ENCODE measurements around the gene THAP5.

Gene THAP5

DNA sequence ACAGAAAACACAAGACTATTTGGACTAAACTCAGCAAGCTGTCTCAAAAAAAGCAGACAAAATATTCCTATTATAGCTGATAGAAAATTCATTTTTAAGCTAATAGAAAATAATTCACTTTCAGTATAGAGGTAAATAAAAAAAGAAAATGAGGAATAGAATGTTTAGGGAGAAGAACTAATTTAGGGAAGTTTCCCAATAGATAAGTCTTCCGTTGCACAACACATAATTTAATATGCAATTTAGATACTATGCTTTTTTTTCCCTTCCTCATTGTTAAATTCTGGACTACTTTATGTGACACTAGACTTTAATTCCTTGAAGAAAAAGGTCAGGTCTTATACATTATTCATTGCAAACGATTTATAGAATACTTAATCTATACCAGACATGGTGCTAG is 53.9 kb downstream of the THAP5 start:
- Mint-ChIP-seq H3K4me1 (peaks cover 38% of the 10 kb centered on the region), H3K4me3 (no peak overlapping the region), H3K27me3 (no peaks in the 10 kb centered on the region), H3K36me3 (ENCODE audit: insufficient read depth) (peaks cover 33% of the 10 kb centered on the region), H3K27ac (ENCODE audit: low read depth) (no peak overlapping the region), H3K9me3 (no peaks in the 10 kb centered on the region)
- DNase-seq (ENCODE audit: low spot score in 2 of 2): no peak
- no peak for ATAC-seq (replicated peaks; ENCODE audit: extremely low read depth, poor library complexity, severe bottlenecking)

DNA sequence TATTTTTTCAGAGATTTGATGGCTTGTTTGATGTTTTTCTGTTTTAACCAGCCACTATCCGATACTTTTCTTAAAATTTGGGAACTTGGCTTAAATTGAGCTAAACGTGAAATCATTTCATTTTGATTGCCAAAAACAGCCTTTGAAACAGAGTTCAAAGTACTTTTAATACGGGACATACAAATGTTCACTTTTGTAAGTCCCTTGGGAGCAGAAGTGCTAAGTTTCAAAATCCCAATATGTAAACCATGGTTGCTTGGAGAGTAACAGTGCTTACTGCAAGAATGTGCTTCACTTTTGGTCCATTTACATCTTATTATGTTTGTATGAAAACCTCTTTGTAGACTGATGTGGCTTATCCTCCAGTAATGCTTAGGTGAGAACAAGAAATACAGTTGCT is 54.5 kb downstream of the THAP5 start:
- Mint-ChIP-seq H3K9me3 (no peaks in the 10 kb centered on the region), H3K27ac (ENCODE audit: low read depth) (no peak overlapping the region), H3K4me3 (no peak overlapping the region), H3K4me1 (peaks cover 33% of the 10 kb centered on the region), H3K36me3 (ENCODE audit: insufficient read depth) (peaks cover 35% of the 10 kb centered on the region), H3K27me3 (no peaks in the 10 kb centered on the region)
- DNase-seq (ENCODE audit: low spot score in 2 of 2) (no peak), ATAC-seq (replicated peaks; ENCODE audit: extremely low read depth, poor library complexity, severe bottlenecking) (no peak)
